Body of pancreas (tissue), 4 donors: ENCODE results near the gene OR51S1.

ENCODE experiments used
- POLR2A ChIP-seq, 3 donors: fragments of 450-650 bp; IDR thresholded peaks; one replicate each; pipeline ENCODE4 v1.6.1; 2016; ENCODE audit warnings: antibody characterized with exemption in 3 of 3, mild to moderate bottlenecking in 2 of 3
- TF ChIP-seq, protein P1 (sequence below), 7 experiments: fragments of 450-650 bp in 4 of 7; fragments of 200-600 bp in 3 of 7; sonication (generic) in 3 of 7; IDR thresholded peaks; one replicate each; pipeline ENCODE4 v1.5.1; 2016 to 2019; ENCODE audit warnings: antibody characterized with exemption in 7 of 7

DNA sequence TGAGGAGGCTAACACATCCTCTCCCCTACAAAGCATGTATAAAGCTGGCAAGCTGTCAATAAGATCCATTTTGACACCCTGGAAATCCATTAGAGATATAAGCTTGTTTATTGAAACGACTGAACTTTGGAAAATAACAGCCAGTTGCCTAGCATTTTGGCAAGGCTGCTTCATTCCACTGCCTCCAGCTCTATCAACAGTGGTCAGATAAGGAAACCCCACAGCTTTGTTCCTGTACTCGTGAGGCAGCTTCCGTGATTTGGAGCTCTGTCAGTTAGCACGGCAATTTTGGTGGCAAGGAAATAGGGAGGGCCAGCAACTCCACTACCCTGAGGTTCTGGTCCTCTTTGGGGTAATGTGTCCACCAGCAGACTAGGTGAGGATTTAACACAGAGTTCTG, 2.0 kb upstream of the OR51S1 start:
- TF ChIP-seq, protein P1, sequence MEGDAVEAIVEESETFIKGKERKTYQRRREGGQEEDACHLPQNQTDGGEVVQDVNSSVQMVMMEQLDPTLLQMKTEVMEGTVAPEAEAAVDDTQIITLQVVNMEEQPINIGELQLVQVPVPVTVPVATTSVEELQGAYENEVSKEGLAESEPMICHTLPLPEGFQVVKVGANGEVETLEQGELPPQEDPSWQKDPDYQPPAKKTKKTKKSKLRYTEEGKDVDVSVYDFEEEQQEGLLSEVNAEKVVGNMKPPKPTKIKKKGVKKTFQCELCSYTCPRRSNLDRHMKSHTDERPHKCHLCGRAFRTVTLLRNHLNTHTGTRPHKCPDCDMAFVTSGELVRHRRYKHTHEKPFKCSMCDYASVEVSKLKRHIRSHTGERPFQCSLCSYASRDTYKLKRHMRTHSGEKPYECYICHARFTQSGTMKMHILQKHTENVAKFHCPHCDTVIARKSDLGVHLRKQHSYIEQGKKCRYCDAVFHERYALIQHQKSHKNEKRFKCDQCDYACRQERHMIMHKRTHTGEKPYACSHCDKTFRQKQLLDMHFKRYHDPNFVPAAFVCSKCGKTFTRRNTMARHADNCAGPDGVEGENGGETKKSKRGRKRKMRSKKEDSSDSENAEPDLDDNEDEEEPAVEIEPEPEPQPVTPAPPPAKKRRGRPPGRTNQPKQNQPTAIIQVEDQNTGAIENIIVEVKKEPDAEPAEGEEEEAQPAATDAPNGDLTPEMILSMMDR (IDR thresholded peaks at IDR 0.05): no peak
- no peak for TF ChIP-seq POLR2A (IDR thresholded peaks at IDR 0.05)
